H1 (cell line): ENCODE data around the gene AGO3. TPM values are rescaled to one million over a fixed set of nuclear protein-coding genes. Genes with fewer than 3 reads are reported as not detected.

ENCODE experiments used
- CTCF ChIA-PET: fragments of 300-600 bp; sonication (Branson Sonifier 250); formaldehyde crosslinking; loops from one replicate; lab custom pipeline; 2021; ENCODE audit not compliant: partially characterized antibody; lab: Charles Lee
- POLR2A ChIA-PET: fragments of 300-600 bp; sonication (Branson Sonifier 250); formaldehyde crosslinking; loops from one replicate; lab custom pipeline; 2021; ENCODE audit warnings: inconsistent platforms; ENCODE audit not compliant: partially characterized antibody; lab: Charles Lee
- DNase-seq, 2 experiments: peaks; one replicate each; pipeline versions ENCODE4 v3.0.0 to v3.0.0-alpha.2; 2010 to 2022; ENCODE audit warnings: low spot score in 2 of 2, low read depth in 1 of 2, mixed read lengths in 1 of 2
- FAIRE-seq: peaks from 2 replicates; lab custom pipeline; 2011; peaks lifted over from hg19 to GRCh38; lab: Jason Lieb, UNC
- H2AFZ ChIP-seq: 2 replicates; pipeline ENCODE4 v1.8.1; 2012; ENCODE audit warnings: low read length, inconsistent platforms
- H2AK5ac ChIP-seq: 2 replicates; pipeline ENCODE4 v1.6.1; 2013; ENCODE audit warnings: low read depth, low read length
- H2BK120ac ChIP-seq: replicated peaks from 2 replicates; pipeline ENCODE3; 2013; ENCODE audit warnings: low read depth, low read length, inconsistent platforms
- H2BK12ac ChIP-seq: 2 replicates; pipeline ENCODE4 v1.6.1; 2013; ENCODE audit warnings: low read depth, low read length
- H2BK15ac ChIP-seq: 2 replicates; pipeline ENCODE4 v1.6.1; 2013; ENCODE audit warnings: low read length
- H2BK20ac ChIP-seq: 2 replicates; pipeline ENCODE4 v1.6.1; 2013; ENCODE audit warnings: low read length
- H2BK5ac ChIP-seq: 2 replicates; pipeline ENCODE4 v1.6.1; 2013; ENCODE audit warnings: low read depth, low read length
- H3K14ac ChIP-seq: 2 replicates; pipeline ENCODE4 v1.6.1; 2013; ENCODE audit warnings: inconsistent platforms; ENCODE audit not compliant: insufficient read length
- H3K18ac ChIP-seq: 2 replicates; pipeline ENCODE4 v1.6.1; 2013; ENCODE audit warnings: low read length; ENCODE audit errors: extremely low read depth
- H3K23ac ChIP-seq: 2 replicates; pipeline ENCODE4 v1.6.1; 2013; ENCODE audit warnings: inconsistent platforms; ENCODE audit not compliant: insufficient read length
- H3K23me2 ChIP-seq: 2 replicates; pipeline ENCODE4 v1.6.1; 2013; ENCODE audit warnings: low read depth, low read length
- H3K27ac ChIP-seq: 2 replicates; pipeline ENCODE4 v1.6.1; 2011; ENCODE audit warnings: low read depth, low read length, inconsistent platforms
- H3K27me3 ChIP-seq, 4 experiments: replicated peaks in 1 of 4; 1 replicate in 1 of 4; 2 replicates in 3 of 4; pipeline versions ENCODE4 v1.6.1 to v1.8.1; 2011 to 2013; ENCODE audit warnings: low read length in 3 of 4, mild to moderate bottlenecking in 3 of 4, inconsistent platforms in 2 of 4, mixed read lengths in 2 of 4, moderate library complexity in 1 of 4; ENCODE audit not compliant: control insufficient read depth in 3 of 4, insufficient read depth in 3 of 4; ENCODE audit errors: extremely low read depth in 1 of 4
- H3K36me3 ChIP-seq, 4 experiments: 2 replicates each; pipeline versions ENCODE4 v1.6.1 to v1.8.1; 2011 to 2013; ENCODE audit warnings: mild to moderate bottlenecking in 4 of 4, low read length in 3 of 4, moderate library complexity in 2 of 4, control low read depth in 1 of 4, inconsistent platforms in 1 of 4; ENCODE audit not compliant: insufficient read depth in 4 of 4, control insufficient read depth in 2 of 4
- H3K4ac ChIP-seq: replicated peaks from 2 replicates; pipeline ENCODE3; 2013; ENCODE audit warnings: low read length, low read depth, mixed read lengths, inconsistent platforms; ENCODE audit not compliant: insufficient read length
- H3K4me1 ChIP-seq, 4 experiments: replicated peaks in 1 of 4; 1 replicate in 1 of 4; 2 replicates in 3 of 4; pipeline versions ENCODE4 v1.6.1 to v1.8.1; 2011 to 2013; ENCODE audit warnings: low read length in 3 of 4, inconsistent platforms in 2 of 4, mixed read lengths in 1 of 4; ENCODE audit not compliant: insufficient read depth in 4 of 4, control insufficient read depth in 3 of 4
- H3K4me2 ChIP-seq, 2 experiments: 2 replicates each; pipeline versions ENCODE4 v1.6.1 to v1.8.1; 2011 to 2013; ENCODE audit warnings: low read depth in 2 of 2, low read length in 2 of 2, control low read depth in 1 of 2, inconsistent platforms in 1 of 2, mild to moderate bottlenecking in 1 of 2; ENCODE audit not compliant: insufficient read depth in 1 of 2
- H3K4me3 ChIP-seq, 4 experiments: fragments of 200-600, 300-600 bp in 1 of 4; sonication (generic), shearing (Covaris generic), sonication (Bioruptor Twin) in 1 of 4; 2 replicates each; pipeline versions ENCODE4 v1.5.1 to v1.8.1; 2011 to 2016; ENCODE audit warnings: low read length in 4 of 4, low read depth in 3 of 4, control low read depth in 2 of 4, inconsistent platforms in 2 of 4, mild to moderate bottlenecking in 2 of 4, mixed read lengths in 1 of 4, moderate library complexity in 1 of 4; ENCODE audit not compliant: insufficient read depth in 2 of 4; ENCODE audit errors: extremely low read depth in 1 of 4
- H3K56ac ChIP-seq: replicated peaks from 2 replicates; pipeline ENCODE3; 2013; ENCODE audit warnings: low read depth, mild to moderate bottlenecking, mixed read lengths, low read length, inconsistent platforms; ENCODE audit not compliant: insufficient read length
- H3K79me1 ChIP-seq: 2 replicates; pipeline ENCODE4 v1.6.1; 2013; ENCODE audit warnings: low read depth, low read length, control low read depth
- H3K79me2 ChIP-seq, 2 experiments: 2 replicates each; pipeline versions ENCODE4 v1.6.1 to v1.8.1; 2012 to 2013; ENCODE audit warnings: low read length in 2 of 2, mild to moderate bottlenecking in 2 of 2, inconsistent platforms in 1 of 2; ENCODE audit not compliant: insufficient read depth in 2 of 2, control insufficient read depth in 1 of 2
- H3K9ac ChIP-seq, 4 experiments: replicated peaks in 1 of 4; 1 replicate in 1 of 4; 2 replicates in 3 of 4; pipeline versions ENCODE4 v1.6.1 to v1.8.1; 2011 to 2013; ENCODE audit warnings: low read depth in 3 of 4, low read length in 3 of 4, control low read depth in 2 of 4, mild to moderate bottlenecking in 2 of 4, moderate library complexity in 2 of 4, inconsistent platforms in 1 of 4; ENCODE audit errors: extremely low read depth in 1 of 4
- H3K9me3 ChIP-seq, 2 experiments: 2 replicates each; pipeline versions ENCODE4 v1.6.1 to v1.8.1; 2012 to 2013; ENCODE audit warnings: mild to moderate bottlenecking in 2 of 2, moderate library complexity in 2 of 2, control low read depth in 1 of 2, inconsistent platforms in 1 of 2, low read depth in 1 of 2, low read length in 1 of 2, mixed read lengths in 1 of 2; ENCODE audit not compliant: insufficient read depth in 2 of 2
- H4K20me1 ChIP-seq, 2 experiments: replicated peaks in 1 of 2; 2 replicates each; pipeline versions ENCODE3 to v1.8.1; 2011 to 2013; ENCODE audit warnings: inconsistent platforms in 2 of 2, low read length in 2 of 2, mild to moderate bottlenecking in 1 of 2; ENCODE audit not compliant: insufficient read depth in 2 of 2, control insufficient read depth in 1 of 2
- H4K5ac ChIP-seq: 2 replicates; pipeline ENCODE4 v1.6.1; 2013; ENCODE audit warnings: low read length, low read depth, mixed read lengths, inconsistent platforms; ENCODE audit not compliant: insufficient read length
- H4K8ac ChIP-seq: 2 replicates; pipeline ENCODE4 v1.8.0; 2013; ENCODE audit warnings: mild to moderate bottlenecking, moderate library complexity, low read length, inconsistent platforms; ENCODE audit not compliant: insufficient read depth; ENCODE audit errors: extremely low read depth
- H4K91ac ChIP-seq: replicated peaks from 2 replicates; pipeline ENCODE3; 2013; ENCODE audit warnings: low read length, mixed read lengths, inconsistent platforms; ENCODE audit not compliant: insufficient read length
- BRCA1 ChIP-seq: IDR thresholded peaks from 2 replicates; pipeline ENCODE4 v1.6.1; 2012; ENCODE audit warnings: low read depth, low read length, improper control_type of control experiment
- TEAD4 ChIP-seq: IDR thresholded peaks from 2 replicates; pipeline ENCODE4 v1.6.1; 2012; ENCODE audit warnings: low read depth, low read length, inconsistent platforms, mixed read lengths
- WGBS, 2 experiments: shearing (Covaris generic) in 1 of 2; methylation state at CpG; one replicate each; pipeline versions ENCODE4 v1.1.6 to v1.1.7; 2013 to 2015; ENCODE audit warnings: low lambda C conversion rate in 2 of 2, mixed read lengths in 2 of 2, inconsistent platforms in 1 of 2, low coverage in 1 of 2, missing lambda C conversion rate in 1 of 2; ENCODE audit not compliant: insufficient replicate concordance in 2 of 2, insufficient coverage in 1 of 2, insufficient read length in 1 of 2; ENCODE audit errors: extremely low coverage in 1 of 2, missing lambda C conversion rate in 1 of 2; 5-methylcytosine and 5-hydroxymethylcytosine counted together
- polyA plus RNA-seq, 7 experiments: library from polyadenylated mRNA; depleted of rRNA in 3 of 7; stranded (reverse) in 5 of 7; unstranded in 2 of 7; fragments of >200 nt in 5 of 7; fragments of 200-250 nt in 2 of 7; gene quantifications; 1 replicate in 5 of 7; 2 replicates in 1 of 7; 4 replicates in 1 of 7; pipeline versions ENCODE4 v1.2.1 to v1.2.3, GENCODE V29; 2011 to 2013; ENCODE audit warnings: missing spikeins in 2 of 7, mixed read lengths in 2 of 7
- total RNA-seq: library from RNA; stranded (reverse); fragmentation: NEBNext Ultra II Directional; extraction: Animal tissue kit (Norgen Biotek cat#: 25700); gene quantifications from 2 replicates; pipeline ENCODE4 v1.2.1, GENCODE V29; 2021

The AGO3 gene
- total and polyA plus RNA-seq, 2 of the 8 experiments (the other 6 are each of a cell fraction or from before 2014, with no cell fraction given), result 10.7 to 26.4 TPM

DNA sequence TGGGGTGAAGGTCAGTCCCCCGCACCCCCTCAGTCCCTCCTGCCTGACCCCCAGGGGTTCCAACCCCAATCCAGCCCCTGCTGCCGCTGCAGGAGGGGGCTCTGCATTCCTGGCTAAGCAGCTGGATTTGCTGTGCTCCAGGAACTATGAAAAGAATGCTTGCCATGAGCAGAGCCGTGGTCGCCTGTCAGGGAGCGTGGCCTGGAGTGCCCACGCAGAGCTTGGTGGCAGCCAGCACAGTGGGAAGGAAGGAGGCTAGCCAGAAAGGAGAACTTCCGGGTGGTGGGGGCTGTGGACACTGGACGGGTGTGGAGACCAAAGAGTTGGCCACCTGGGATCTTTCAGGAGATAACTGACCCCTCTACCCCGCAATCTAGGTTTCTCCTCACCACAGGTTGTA lies 188.6 kb downstream of the AGO3 start:
- no peaks in the 10 kb centered on the region; the same call in 1 of the 2 replicates for H3K23me2 ChIP-seq
- POLR2A ChIA-PET, result interaction anchor here (0.9 to 1.1 kb wide), 2 partner anchors 8 to 13 kb away, joined by 3 read pairs; no protein-coding TSS in a partner anchor
- H2BK12ac ChIP-seq, result no peak overlapping the region
- no peak overlapping the region for H2BK5ac ChIP-seq
- H3K9ac ChIP-seq, result no peak overlapping the region
- H2AK5ac ChIP-seq, result no peak overlapping the region
- DNase-seq (no peak), FAIRE-seq (no peak)
- peaks cover 5 to 16% (median 13%) of the 10 kb centered on the region in 4 experiments; a peak in 6 of 7 replicates for H3K27me3 ChIP-seq
- H4K5ac ChIP-seq, result no peak overlapping the region
- H4K91ac ChIP-seq, result no peak overlapping the region
- H3K23ac ChIP-seq, result no peak overlapping the region
- CTCF ChIA-PET, result interaction anchor here (1.0 to 32.6 kb wide), 9 partner anchors 8 to 97 kb away, joined by 3 to 738 read pairs (median 14); partner anchors contain the start of gene TRAPPC3
- WGBS, 2 experiments, result 68% methylated on average over 9 of the region's 9 CpGs; no CpG with 5 or more reads in 1 of the 2 experiments
- H3K4me3 ChIP-seq, result no peak overlapping the region
- no peak overlapping the region for H3K14ac ChIP-seq
- no peaks in the 10 kb centered on the region for H3K36me3 ChIP-seq
- H4K20me1 ChIP-seq, result no peaks in the 10 kb centered on the region
- no peak overlapping the region for H2AFZ ChIP-seq
- no peak overlapping the region for H2BK120ac ChIP-seq
- no peak overlapping the region for H3K4ac ChIP-seq
- no peak overlapping the region for H2BK20ac ChIP-seq
- no peak overlapping the region for H3K18ac ChIP-seq
- H3K9me3 ChIP-seq, result no peaks in the 10 kb centered on the region
- no peak overlapping the region for H3K56ac ChIP-seq
- no peak overlapping the region for H2BK15ac ChIP-seq
- H3K4me2 ChIP-seq, result no peak overlapping the region
- no peak overlapping the region for H3K27ac ChIP-seq
- H3K79me1 ChIP-seq, result no peaks in the 10 kb centered on the region
- no peaks in the 10 kb centered on the region for H3K79me2 ChIP-seq
- H4K8ac ChIP-seq, result peak overlapping the region; percentile 0; the same call in 1 of the 2 replicates
- peaks cover 0 to 10% (median 5%) of the 10 kb centered on the region in 4 experiments; a peak in 5 of 7 replicates for H3K4me1 ChIP-seq
- TF ChIP-seq TEAD4 (peak; percentile 39; the same call in 1 of the 2 replicates), BRCA1 (no peak)

Other genes starting within 250 kb of the AGO3 start
- gene C1orf216, start 212.2 kb upstream of the AGO3 start, total RNA-seq, result 10.8 and 12.8 TPM in 2 replicates
- 7.3 and 7.5 TPM in 2 replicates for gene C1orf216, start 212.2 kb upstream of the AGO3 start, polyA plus RNA-seq (2011; rRNA removed)
- gene CLSPN, start 161.1 kb upstream of the AGO3 start, total RNA-seq, result 45.8 and 46.7 TPM in 2 replicates
- 5.9 and 7.1 TPM in 2 replicates for gene CLSPN, start 161.1 kb upstream of the AGO3 start, polyA plus RNA-seq (2011; rRNA removed)
- 7.3 and 7.7 TPM in 2 replicates for gene AGO4, start 123.1 kb upstream of the AGO3 start, total RNA-seq
- 5.5 and 5.6 TPM in 2 replicates for gene AGO4, start 123.1 kb upstream of the AGO3 start, polyA plus RNA-seq (2011; rRNA removed)
- 71.2 and 73.7 TPM in 2 replicates for gene AGO1, start 47.9 kb upstream of the AGO3 start, total RNA-seq
- gene AGO1, start 47.9 kb upstream of the AGO3 start, polyA plus RNA-seq (2011; rRNA removed), result 15.1 and 18.0 TPM in 2 replicates
- 1.3 and 1.6 TPM in 2 replicates for gene TEKT2, start 153.0 kb downstream of the AGO3 start, total RNA-seq
- 1.7 and 2.6 TPM in 2 replicates for gene TEKT2, start 153.0 kb downstream of the AGO3 start, polyA plus RNA-seq (2011; rRNA removed)
- gene ADPRS, start 157.8 kb downstream of the AGO3 start, total RNA-seq, result 22.9 and 23.9 TPM in 2 replicates
- 38.1 and 39.4 TPM in 2 replicates for gene ADPRS, start 157.8 kb downstream of the AGO3 start, polyA plus RNA-seq (2011; rRNA removed)
- gene COL8A2, start 194.1 kb downstream of the AGO3 start, total RNA-seq, result 2.4 and 2.8 TPM in 2 replicates
- gene COL8A2, start 194.1 kb downstream of the AGO3 start, polyA plus RNA-seq (2011; rRNA removed), result 2.1 and 2.4 TPM in 2 replicates
- gene TRAPPC3, start 218.4 kb downstream of the AGO3 start, total RNA-seq, result 42.0 and 47.8 TPM in 2 replicates
- 36.1 and 51.0 TPM in 2 replicates for gene TRAPPC3, start 218.4 kb downstream of the AGO3 start, polyA plus RNA-seq (2011; rRNA removed)
- 52.4 and 55.1 TPM in 2 replicates for gene MAP7D1, start 225.1 kb downstream of the AGO3 start, total RNA-seq
- gene MAP7D1, start 225.1 kb downstream of the AGO3 start, polyA plus RNA-seq (2011; rRNA removed), result 18.2 and 24.8 TPM in 2 replicates